Measurements from ENCODE around the gene RNASE4. TPM values are rescaled to one million over a fixed set of nuclear protein-coding genes. Genes with fewer than 3 reads are reported as not detected.

RNASE4 gene
- total RNA-seq, 1 donor from 2014 or later, result 6.3 TPM

DNA sequence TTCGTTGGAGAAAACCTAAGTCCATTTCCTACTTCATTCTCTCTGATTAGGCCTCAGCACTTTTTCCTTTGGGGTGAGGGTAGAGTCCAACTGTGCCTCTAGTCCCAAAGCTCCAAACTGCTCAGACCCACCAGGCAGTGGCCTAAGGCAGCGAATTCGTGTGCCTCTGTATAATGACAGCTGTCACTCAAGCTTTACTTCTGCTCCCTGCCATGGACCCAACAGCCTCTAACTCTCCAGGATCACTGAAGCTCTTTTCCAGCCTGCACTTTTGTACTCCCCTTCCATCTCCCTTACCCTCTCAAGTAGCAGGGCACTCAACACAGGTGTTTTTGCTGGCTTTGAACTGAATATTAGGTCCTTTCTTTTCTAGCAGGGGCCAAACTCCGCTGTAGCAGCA lies 28.1 kb upstream of the RNASE4 start:
- Histone ChIP-seq H3K36me3 (ENCODE audit: insufficient read depth, low read length) (no peaks in the 10 kb centered on the region), H3K27ac (ENCODE audit: low read depth, low read length) (no peak overlapping the region), H3K9me3 (ENCODE audit: insufficient read depth, low read depth, low read length) (no peaks in the 10 kb centered on the region), H2AFZ (ENCODE audit: low read depth, low read length) (no peak overlapping the region), H3K27me3 (ENCODE audit: insufficient read depth, low read length) (peaks cover 20% of the 10 kb centered on the region), H3K9ac (ENCODE audit: low read length) (no peak overlapping the region), H3K4me3 (ENCODE audit: insufficient read depth, low read depth, low read length) (no peak overlapping the region), H3K4me1 (ENCODE audit: insufficient read depth, low read length) (no peaks in the 10 kb centered on the region), H3K79me2 (ENCODE audit: insufficient read depth, low read length) (no peaks in the 10 kb centered on the region), H4K20me1 (ENCODE audit: insufficient read depth, low read length) (no peaks in the 10 kb centered on the region), H3K4me2 (ENCODE audit: low read length) (no peak overlapping the region)
- peaks cover 78% of the 10 kb centered on the region for H3K27me3 Mint-ChIP-seq (ENCODE audit: low read depth, unreplicated experiment)
- no peak overlapping the region for H3K27ac Mint-ChIP-seq (ENCODE audit: unreplicated experiment)
- FAIRE-seq, result no peak
- peaks cover 4% of the 10 kb centered on the region for H3K9me3 Mint-ChIP-seq (ENCODE audit: unreplicated experiment)
- H3K4me1 Mint-ChIP-seq (ENCODE audit: low read depth, unreplicated experiment), result no peaks in the 10 kb centered on the region
- H3K36me3 Mint-ChIP-seq (ENCODE audit: low read depth, unreplicated experiment), result no peaks in the 10 kb centered on the region
- no peak overlapping the region for H3K4me3 Mint-ChIP-seq (ENCODE audit: unreplicated experiment)
- no peak for TF ChIP-seq CTCF (IDR thresholded peaks at IDR 0.05; ENCODE audit: insufficient read depth, low read depth, low read length)
- no peak for DNase-seq (ENCODE audit: low read depth)

DNA sequence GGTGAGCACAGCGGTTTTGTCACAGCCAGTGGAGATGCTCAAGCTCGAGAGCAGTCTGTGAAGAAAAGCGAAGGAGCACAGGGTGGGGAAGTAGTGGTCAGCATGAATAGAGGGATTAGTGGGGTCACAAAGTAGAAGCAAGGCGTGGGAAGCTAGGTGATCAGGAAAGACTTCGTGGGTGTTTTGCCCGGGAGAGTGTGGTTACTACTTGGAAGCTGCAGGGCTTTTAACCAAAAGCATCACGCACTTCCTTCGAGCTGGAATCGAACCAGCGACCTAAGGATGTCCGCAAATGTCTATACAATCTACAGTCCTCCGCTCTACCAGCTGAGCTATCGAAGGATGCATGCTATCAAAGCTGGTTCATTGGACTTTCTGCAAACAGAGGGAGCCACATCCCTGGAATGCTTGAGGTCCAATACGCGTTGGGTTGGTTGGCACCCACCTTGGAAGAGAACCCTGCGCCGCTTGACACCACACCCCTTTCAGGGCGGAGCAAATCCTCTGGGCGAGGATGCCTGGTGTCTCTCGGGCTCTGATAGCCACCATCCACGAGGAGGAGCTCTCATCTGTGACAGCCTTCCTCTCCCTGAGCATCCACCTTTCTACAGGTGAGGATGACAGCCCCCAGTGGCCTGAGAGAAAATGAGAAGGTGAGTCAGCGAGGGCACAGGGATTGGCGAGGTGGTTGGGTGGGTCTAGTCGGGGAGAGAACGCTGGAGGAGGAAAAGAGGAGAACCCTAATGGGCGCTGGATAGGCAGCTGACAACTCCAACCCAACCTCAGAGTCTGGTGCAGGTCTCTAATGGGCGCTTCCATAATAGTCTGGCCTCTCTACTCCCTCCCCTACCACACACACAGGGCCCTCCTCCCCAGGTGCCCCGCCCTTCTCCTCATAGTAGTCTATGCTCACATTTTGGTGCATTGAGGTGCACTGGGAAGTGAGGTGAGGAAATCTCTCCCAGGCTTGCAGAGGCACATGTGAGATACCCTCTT lies 26.8 kb upstream of the RNASE4 start:
- H3K27me3 ChIP-seq (ENCODE audit: insufficient read depth, low read length), result peaks cover 24% of the 10 kb centered on the region
- H3K4me1 ChIP-seq (ENCODE audit: insufficient read depth, low read length), result no peaks in the 10 kb centered on the region
- DNase-seq (ENCODE audit: low read depth) (no peak), FAIRE-seq (no peak)
- H2AFZ ChIP-seq (ENCODE audit: low read depth, low read length), result no peak overlapping the region
- no peak overlapping the region for H3K27ac ChIP-seq (ENCODE audit: low read depth, low read length)
- no peaks in the 10 kb centered on the region for H3K36me3 Mint-ChIP-seq (ENCODE audit: low read depth, unreplicated experiment)
- TF ChIP-seq EZH2 (IDR thresholded peaks at IDR 0.05; ENCODE audit: insufficient read depth, low read length) (no peak), CTCF (IDR thresholded peaks at IDR 0.05; ENCODE audit: insufficient read depth, low read depth, low read length) (no peak)
- H3K4me1 Mint-ChIP-seq (ENCODE audit: low read depth, unreplicated experiment), result no peaks in the 10 kb centered on the region
- no peak overlapping the region for H3K4me3 ChIP-seq (ENCODE audit: insufficient read depth, low read depth, low read length)
- peaks cover 91% of the 10 kb centered on the region for H3K27me3 Mint-ChIP-seq (ENCODE audit: low read depth, unreplicated experiment)
- H3K9ac ChIP-seq (ENCODE audit: low read length), result no peak overlapping the region
- H4K20me1 ChIP-seq (ENCODE audit: insufficient read depth, low read length), result no peaks in the 10 kb centered on the region
- no peak overlapping the region for H3K4me3 Mint-ChIP-seq (ENCODE audit: unreplicated experiment)
- H3K9me3 Mint-ChIP-seq (ENCODE audit: unreplicated experiment), result peaks cover 4% of the 10 kb centered on the region
- no peak overlapping the region for H3K4me2 ChIP-seq (ENCODE audit: low read length)
- no peaks in the 10 kb centered on the region for H3K79me2 ChIP-seq (ENCODE audit: insufficient read depth, low read length)
- H3K9me3 ChIP-seq (ENCODE audit: insufficient read depth, low read depth, low read length), result no peaks in the 10 kb centered on the region
- H3K36me3 ChIP-seq (ENCODE audit: insufficient read depth, low read length), result no peaks in the 10 kb centered on the region
- no peak overlapping the region for H3K27ac Mint-ChIP-seq (ENCODE audit: unreplicated experiment)

GRCh38 chr14:20658246-20658645 lies 26.1 kb upstream of the RNASE4 start:
- H3K9me3 Mint-ChIP-seq (ENCODE audit: unreplicated experiment), result peaks cover 6% of the 10 kb centered on the region
- H3K4me1 ChIP-seq (ENCODE audit: insufficient read depth, low read length), result no peaks in the 10 kb centered on the region
- no peak overlapping the region for H2AFZ ChIP-seq (ENCODE audit: low read depth, low read length)
- H3K9ac ChIP-seq (ENCODE audit: low read length), result no peak overlapping the region
- DNase-seq (ENCODE audit: low read depth) (no peak), FAIRE-seq (no peak)
- H3K27me3 ChIP-seq (ENCODE audit: insufficient read depth, low read length), result peaks cover 21% of the 10 kb centered on the region
- H3K4me3 Mint-ChIP-seq (ENCODE audit: unreplicated experiment), result no peak overlapping the region
- no peaks in the 10 kb centered on the region for H3K79me2 ChIP-seq (ENCODE audit: insufficient read depth, low read length)
- H3K9me3 ChIP-seq (ENCODE audit: insufficient read depth, low read depth, low read length), result no peaks in the 10 kb centered on the region
- peaks cover 94% of the 10 kb centered on the region for H3K27me3 Mint-ChIP-seq (ENCODE audit: low read depth, unreplicated experiment)
- no peak for TF ChIP-seq EZH2 (IDR thresholded peaks at IDR 0.05; ENCODE audit: insufficient read depth, low read length)
- no peak for TF ChIP-seq CTCF (IDR thresholded peaks at IDR 0.05; ENCODE audit: insufficient read depth, low read depth, low read length)
- H3K27ac ChIP-seq (ENCODE audit: low read depth, low read length), result no peak overlapping the region
- no peaks in the 10 kb centered on the region for H4K20me1 ChIP-seq (ENCODE audit: insufficient read depth, low read length)
- no peaks in the 10 kb centered on the region for H3K36me3 Mint-ChIP-seq (ENCODE audit: low read depth, unreplicated experiment)
- H3K4me1 Mint-ChIP-seq (ENCODE audit: low read depth, unreplicated experiment), result no peaks in the 10 kb centered on the region
- H3K4me2 ChIP-seq (ENCODE audit: low read length), result no peak overlapping the region
- no peak overlapping the region for H3K27ac Mint-ChIP-seq (ENCODE audit: unreplicated experiment)
- H3K36me3 ChIP-seq (ENCODE audit: insufficient read depth, low read length), result no peaks in the 10 kb centered on the region
- H3K4me3 ChIP-seq (ENCODE audit: insufficient read depth, low read depth, low read length), result no peak overlapping the region

All from astrocyte (in vitro differentiated cells and primary cell).